KOPT-K1 (cell line): ENCODE measurements around the gene ANGPTL8.

Experiments
- H3K27ac ChIP-seq: fragments of 200-600 bp; sonication (generic); 2 replicates; pipeline ENCODE4 v1.5.1; 2016; ENCODE audit warnings: antibody characterized with exemption, mild to moderate bottlenecking, low read depth, low read length; ENCODE audit not compliant: poor library complexity, severe bottlenecking
- H3K36me3 ChIP-seq: fragments of 200-600 bp; sonication (generic); 2 replicates; pipeline ENCODE4 v1.5.1; 2017; ENCODE audit warnings: antibody characterized with exemption, mild to moderate bottlenecking, low read length, moderate library complexity; ENCODE audit not compliant: insufficient read depth
- H3K9me3 ChIP-seq: fragments of 200-600 bp; sonication (generic); 2 replicates; pipeline ENCODE4 v1.5.1; 2017; ENCODE audit warnings: antibody characterized with exemption, low read length, mild to moderate bottlenecking; ENCODE audit not compliant: insufficient read depth, poor library complexity, severe bottlenecking

The ANGPTL8 gene

DNA sequence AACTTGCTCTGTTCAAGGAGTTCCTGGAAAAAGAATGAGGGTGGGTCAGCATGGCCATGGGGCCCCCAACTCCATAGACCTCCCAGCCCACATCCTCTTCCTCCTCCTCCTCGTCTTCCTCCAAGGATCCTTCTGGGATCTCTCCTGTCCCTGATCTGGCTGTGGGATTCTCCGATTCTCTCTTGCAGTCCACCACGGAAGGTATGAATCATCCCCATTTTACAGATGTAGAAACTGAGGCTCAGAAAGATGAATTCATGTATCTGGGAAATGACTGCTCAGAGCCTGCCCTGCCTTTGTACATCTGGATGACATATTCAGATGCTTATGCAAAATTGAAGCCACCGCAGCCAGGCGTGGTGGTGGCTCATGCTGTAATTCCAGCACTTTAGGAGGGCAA, 39.9 kb upstream of the ANGPTL8 start:
- Histone ChIP-seq H3K36me3 (no peaks in the 10 kb centered on the region), H3K9me3 (no peaks in the 10 kb centered on the region), H3K27ac (no peak overlapping the region)

DNA sequence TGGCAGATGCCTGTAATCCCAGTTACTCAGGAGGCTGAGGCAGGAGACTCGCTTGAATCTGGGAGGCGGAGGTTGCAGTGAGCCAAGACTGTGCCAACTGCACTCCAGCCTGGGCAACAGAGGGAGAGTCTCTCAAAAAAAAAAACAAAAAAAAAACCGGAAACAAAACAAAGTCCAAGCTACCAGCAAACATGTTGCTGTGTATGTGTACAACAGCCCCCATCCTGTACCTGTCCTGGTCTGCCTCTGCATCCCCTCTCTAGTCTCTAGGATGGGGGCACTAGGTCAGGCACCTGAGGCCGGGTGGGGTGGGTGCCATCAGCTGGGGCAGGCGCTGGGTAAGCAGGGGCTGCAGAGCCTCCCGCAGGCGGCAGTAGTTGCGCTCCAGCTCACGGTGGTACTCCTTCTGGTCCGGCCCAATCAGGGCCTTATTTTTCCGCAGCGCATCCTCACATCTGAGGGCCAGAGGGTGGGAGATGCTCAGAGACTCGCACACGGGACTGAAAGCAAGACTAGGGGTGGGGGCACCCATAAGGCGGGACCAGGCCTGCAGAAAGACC, 39.3 kb upstream of the ANGPTL8 start:
- Histone ChIP-seq H3K36me3 (no peaks in the 10 kb centered on the region), H3K27ac (no peak overlapping the region), H3K9me3 (no peaks in the 10 kb centered on the region)

DNA sequence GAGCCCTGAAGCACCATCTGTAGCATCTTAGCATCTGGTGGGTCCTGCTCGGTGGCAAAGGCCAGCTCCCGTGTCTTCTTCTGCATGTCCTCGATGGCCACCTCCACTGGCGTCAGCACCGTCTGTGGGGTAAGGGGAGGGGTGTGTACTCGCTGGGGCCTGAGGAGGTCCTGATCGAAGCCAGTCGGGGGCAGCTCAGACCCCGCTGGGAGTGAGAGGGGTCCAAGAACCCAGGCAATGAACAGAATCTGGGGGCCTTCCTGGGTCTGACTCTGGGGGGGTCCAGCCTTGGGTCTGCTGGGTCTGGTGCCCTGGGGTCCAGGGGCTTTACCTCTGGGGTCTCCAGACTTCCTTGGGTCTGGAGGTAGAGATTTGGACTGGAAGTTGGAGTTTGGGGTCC, 38.5 kb upstream of the ANGPTL8 start:
- Histone ChIP-seq H3K36me3 (no peaks in the 10 kb centered on the region), H3K27ac (no peak overlapping the region), H3K9me3 (no peaks in the 10 kb centered on the region)

DNA sequence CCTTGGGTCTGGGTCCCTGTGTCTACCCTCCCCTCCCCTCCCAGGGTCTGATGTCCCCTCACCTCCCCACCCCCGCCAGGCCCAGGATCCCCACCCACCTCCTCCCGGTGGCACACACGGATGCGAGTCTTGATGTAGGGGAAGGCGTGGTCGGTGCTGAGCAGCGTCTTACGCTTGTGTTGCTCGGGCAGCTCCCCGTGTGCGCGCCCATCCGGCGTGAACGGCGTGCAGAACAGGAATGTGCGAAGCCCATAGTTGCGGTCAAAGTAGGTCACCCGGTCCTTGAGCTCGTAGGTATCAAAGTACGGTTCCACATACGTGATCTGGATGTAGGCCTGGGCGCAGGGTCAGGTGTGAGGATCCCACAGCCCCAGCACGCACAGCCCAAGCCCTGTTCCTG, 37.6 kb upstream of the ANGPTL8 start:
- Histone ChIP-seq H3K27ac (no peak overlapping the region), H3K36me3 (no peaks in the 10 kb centered on the region), H3K9me3 (no peaks in the 10 kb centered on the region)

DNA sequence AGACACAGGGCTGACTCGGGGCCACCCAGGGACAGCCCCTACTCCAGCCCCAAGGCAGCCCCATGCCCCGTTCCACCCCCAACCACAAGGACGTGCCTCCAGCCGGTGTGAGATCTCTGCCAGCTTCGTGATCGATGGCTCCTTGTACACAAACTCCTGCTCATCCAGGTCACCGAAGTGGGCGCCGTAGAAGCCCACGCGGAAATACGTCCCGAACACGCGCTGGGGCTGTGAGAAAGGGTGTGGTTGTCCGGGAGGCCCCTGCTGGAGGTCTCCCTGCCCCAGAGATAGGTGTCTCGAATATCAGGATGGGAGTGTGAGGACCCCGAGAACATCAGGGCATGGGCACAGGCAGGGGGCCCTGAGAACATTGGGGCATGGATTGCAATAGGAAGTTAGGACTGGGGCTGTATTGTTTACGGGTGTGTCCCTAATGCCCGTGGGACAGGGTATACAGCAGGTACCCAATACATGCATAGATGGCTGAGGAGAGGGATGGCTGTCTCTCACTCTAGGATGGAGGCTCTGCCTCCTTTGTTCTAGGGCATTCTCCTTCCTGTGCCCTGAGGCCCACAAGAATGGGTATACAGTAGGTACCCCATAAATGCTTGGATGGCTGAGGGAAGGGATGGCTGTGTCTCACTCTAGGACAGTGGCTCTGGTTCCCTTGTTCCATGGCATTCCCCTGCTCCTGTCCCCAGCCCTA, 36.8 kb upstream of the ANGPTL8 start:
- no peaks in the 10 kb centered on the region for H3K36me3 ChIP-seq
- H3K9me3 ChIP-seq = no peaks in the 10 kb centered on the region
- H3K27ac ChIP-seq = no peak overlapping the region

DNA sequence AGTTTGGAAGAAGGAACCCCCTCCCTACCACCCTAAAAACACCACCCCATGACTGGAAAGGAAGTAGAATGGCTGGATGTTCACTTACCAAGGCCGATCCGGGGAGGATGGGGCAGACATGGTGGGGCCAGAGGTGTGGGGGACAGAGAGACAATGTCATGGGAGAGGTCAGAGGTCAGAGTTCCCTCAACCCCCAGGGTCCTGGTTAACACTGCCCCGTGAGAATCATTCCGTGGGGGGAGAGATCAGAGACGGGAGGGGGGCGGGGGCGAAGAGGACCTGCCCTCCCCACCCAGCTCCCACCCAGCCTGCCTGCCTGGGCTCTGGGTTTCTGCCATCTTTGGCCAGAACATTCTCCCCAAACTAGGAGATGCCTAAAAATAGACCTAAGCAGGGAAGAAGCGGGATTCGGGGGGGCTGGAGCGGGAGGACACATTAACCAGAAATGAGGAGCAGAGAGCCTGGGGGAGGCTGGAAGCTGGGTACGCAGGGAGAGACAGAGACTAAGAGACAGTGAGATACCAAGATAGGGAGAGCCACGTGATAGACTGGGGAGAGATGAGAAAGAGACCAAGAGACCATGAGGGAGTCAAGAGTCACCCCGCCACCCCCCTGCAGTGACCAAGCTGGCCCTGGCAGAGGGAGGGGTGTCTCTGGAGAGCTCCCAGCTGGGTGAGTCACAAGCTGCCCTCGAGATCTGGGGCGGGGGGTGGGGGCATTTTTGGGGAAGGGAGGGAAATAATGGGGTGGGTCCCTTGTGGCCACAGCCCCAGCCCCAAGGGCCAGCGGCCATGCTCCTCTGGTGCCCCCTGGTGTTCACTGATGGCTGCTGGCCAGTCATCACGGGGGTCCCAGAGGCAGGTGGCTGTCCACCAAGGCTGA, 36.0 kb upstream of the ANGPTL8 start:
- Histone ChIP-seq H3K9me3 (no peaks in the 10 kb centered on the region), H3K36me3 (no peaks in the 10 kb centered on the region), H3K27ac (no peak overlapping the region)

DNA sequence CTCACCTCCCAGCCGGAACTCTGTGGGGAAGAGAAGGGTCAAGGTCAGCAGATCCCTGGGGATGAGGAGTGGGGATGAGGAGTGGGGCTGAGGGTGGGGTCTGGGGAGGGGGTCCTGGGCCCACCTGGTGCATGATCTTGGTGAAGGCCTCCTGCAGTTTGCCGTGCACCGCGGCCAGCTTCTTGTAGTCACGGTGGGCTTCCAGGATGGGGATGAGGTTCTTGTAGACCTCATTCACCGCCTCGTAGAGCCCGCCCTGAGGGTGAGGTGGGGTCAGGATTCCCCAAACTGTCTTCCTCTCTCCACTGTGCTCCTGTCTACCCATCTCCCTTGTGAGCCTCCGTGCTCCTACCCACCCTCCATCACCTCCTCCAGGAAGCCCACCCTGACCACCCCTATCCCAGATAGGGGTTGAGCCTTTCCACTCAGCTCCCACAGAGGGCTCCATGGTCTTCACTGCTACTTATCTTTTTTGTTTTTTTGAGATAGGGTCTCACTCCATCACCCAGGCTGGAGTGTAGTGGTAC, 35.3 kb upstream of the ANGPTL8 start:
- H3K9me3 ChIP-seq = no peaks in the 10 kb centered on the region
- H3K36me3 ChIP-seq = no peaks in the 10 kb centered on the region
- no peak overlapping the region for H3K27ac ChIP-seq

DNA sequence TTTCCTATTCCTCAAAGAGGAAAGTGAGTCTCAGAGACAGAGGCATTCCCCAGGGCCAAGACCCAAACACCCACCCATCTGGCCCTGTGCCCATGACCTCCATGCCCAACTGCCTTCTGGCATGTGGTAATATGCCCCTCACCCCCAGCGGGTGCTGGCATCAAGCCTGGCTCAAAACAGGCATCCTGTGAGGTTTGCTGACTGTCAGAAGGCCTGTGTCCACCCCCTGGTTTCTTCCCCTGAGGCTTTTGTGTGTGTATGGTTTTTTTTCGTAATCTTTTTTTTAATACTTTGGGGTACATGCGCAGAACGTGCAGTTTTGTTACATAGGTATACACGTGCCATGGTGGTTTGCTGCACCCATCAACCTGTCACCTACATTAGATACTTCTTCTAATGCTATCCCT, 34.5 kb upstream of the ANGPTL8 start:
- H3K36me3 ChIP-seq = no peaks in the 10 kb centered on the region
- no peak overlapping the region for H3K27ac ChIP-seq
- H3K9me3 ChIP-seq = no peaks in the 10 kb centered on the region

DNA sequence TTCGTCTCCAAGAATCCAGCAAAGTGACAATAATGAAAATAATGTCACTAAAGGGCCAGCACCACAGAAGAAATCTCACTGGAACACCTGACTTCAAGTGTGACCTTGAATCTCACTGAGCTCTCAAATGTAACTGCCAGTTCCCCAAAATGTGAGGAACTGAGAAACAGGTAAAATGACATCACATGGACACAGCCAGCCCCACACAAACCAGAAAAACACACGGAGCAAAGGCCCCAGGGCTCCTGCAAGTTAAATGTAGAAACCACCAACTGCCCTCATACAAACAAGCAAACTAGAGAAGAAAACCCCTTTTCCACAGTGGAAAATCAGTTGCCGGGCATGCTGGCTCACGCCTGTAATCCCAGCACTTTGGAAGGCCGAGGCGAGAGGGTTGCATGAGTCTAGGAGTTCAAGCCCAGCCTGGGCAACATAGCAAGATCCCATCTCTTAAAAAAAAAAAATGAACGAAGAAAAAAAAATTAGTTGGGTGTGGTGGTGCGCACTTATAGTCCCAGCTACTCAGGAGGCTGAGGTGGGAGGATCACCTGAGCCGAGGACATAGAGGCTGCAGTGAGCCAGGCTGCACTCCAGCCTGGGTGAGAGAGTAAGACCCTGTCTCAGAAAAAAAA, 33.4 kb upstream of the ANGPTL8 start:
- no peaks in the 10 kb centered on the region for H3K36me3 ChIP-seq
- no peak overlapping the region for H3K27ac ChIP-seq
- H3K9me3 ChIP-seq = no peaks in the 10 kb centered on the region

DNA sequence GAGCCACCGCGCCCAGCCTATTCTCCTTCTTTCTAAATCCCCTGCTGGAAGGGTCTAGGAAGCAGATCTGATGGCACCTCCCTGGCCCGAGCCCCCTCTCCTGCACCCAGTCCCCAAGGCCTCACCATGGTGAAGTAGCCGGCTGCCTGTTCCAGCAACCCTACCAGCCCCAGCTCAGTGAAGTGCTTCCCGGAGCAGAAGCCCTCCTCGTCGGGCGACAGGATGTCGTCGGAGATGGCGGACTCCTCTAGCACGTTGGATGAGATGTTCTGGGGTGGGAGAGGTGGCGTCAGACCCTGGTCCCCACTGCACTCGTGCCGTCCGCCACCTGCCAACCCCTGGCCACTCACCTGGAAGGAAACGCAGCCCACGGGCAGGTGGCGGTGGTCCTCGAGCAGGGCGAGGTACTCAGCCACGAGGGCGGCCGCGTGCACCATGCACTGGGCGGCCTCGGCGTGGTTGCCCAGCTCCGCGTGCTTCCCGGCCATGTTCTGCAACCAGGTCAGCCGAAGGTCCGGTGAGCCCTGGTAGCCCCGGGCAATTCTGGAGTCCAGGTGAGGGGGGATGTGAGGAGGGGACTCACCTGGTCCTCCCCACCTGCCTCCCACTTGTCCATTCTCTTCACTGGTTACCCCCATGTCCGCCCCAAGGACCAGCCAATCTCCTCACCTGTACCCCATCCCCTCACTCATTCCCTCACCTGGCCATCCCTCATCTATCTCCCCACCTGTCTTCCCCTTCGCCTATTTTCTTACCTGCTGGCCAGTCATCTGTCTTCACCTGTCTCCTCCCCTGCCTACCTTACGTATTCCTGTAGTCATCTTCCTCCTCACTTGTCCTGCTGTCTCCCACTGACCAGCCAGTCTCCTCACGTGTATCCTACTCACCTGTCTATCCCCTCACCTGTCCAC, 30.6 kb upstream of the ANGPTL8 start:
- Histone ChIP-seq H3K36me3 (no peaks in the 10 kb centered on the region), H3K9me3 (no peaks in the 10 kb centered on the region), H3K27ac (no peak overlapping the region)

DNA sequence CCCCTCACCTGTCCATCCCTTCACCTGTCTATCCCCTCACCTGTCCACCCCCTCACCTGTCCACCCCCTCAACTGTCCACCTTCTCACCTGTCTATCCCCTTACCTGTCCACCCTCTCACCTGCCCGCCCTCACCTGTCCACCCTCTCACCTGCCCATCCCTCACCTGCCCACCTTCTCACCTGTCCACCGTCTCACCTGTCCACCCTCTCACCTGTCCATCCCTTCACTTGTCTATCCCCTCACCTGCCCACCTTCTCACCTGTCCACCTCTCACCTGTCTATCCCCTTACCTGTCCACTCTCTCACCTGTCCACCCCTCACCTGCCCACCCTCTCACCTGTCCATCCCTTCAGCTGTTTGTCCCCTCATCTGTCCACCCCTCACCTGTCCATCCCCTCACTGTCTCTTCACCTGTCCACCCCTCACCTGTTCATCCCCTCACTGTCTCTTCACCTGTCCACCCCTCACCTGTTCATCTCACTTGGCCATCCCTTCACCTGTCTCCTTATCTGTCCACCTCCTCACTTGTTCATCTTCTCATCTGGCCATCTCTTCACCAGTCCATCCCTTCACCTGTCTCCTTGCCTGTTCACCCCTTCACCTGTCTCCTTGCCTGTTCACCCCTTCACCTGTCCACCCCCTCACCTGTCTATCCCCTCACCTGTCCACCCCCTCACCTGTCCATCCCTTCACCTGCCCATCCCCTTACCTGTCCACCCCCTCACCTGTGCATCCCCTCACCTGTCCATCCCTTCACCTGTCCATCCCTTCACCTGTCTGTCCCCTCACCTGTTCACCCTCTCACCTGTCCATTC, 29.4 kb upstream of the ANGPTL8 start:
- Histone ChIP-seq H3K36me3 (no peaks in the 10 kb centered on the region), H3K27ac (no peak overlapping the region), H3K9me3 (no peaks in the 10 kb centered on the region)

DNA sequence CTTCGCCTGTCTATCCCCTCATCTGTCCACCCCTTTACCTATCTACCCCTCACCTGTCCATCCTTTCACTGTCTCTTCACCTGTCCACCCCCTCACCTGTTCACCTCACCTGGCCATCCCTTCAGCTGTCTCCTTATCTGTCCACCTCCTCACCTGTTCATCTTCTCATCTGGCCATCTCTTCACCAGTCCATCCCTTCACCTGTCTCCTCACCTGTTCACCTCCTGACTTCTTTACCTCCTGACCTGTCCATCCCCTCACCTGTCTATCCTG, 28.8 kb upstream of the ANGPTL8 start:
- Histone ChIP-seq H3K9me3 (no peaks in the 10 kb centered on the region), H3K27ac (no peak overlapping the region), H3K36me3 (no peaks in the 10 kb centered on the region)

DNA sequence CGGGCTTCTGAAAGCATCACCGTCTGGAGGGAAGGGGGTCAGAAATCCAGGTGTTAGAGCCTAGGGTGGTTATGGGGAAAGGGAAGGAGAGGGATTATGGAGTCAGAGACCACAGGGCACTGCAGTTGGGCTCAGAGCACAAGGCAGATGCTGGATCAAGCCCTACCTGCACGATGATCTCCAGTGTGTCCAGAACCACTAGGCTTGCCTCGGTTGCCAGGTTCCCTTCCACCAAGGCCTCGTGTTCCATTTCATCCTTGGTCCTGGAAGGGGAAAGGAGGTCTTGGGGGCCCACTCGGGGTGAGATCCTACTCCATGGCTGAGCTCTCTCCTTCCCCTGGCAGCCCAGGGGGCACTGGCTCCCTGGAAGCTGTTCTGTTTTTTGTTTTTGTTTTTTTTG, 25.0 kb upstream of the ANGPTL8 start:
- Histone ChIP-seq H3K27ac (no peak overlapping the region), H3K36me3 (no peaks in the 10 kb centered on the region), H3K9me3 (no peaks in the 10 kb centered on the region)

DNA sequence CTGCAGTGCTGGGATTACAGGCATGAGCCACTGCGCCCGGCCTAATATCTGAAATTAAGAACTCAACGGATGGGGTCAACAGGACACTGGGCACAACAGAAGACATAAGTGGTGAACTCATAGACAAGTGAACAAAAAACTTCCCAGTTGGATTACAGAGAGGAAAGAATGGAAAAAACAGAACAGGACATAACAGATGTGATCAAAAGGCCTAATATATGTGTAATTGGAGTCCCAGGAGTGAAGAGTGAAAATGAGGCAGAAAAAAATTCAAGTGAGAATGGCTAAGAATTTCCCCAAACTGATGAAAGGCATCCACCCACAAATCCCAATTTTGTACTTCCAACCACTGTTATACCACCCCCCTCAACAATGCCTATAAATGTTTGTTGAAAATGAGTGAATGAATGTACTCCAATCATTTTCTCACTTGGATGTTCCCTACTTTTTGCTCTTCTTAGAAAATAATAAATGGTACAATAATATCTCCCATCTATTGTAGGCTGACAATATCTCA, 18.3 kb upstream of the ANGPTL8 start:
- no peaks in the 10 kb centered on the region for H3K36me3 ChIP-seq
- no peak overlapping the region for H3K27ac ChIP-seq
- peaks cover 5% of the 10 kb centered on the region for H3K9me3 ChIP-seq
